Activated CD4-positive, CD25-positive, alpha-beta regulatory T cell treated with anti-CD3 and anti-CD28 coated beads, Interleukin-2, amount 50 U/mL, for 24 hours (primary cell): ENCODE data around the gene PROP1.
"Not testable (repeated sequence)": the region's sequence is repeated elsewhere in the genome, so short reads cannot be mapped to it uniquely, and the experiment has no call there.

Source experiments
- ATAC-seq, 2 donors: fragments of 150-1000 bp; cut with Tn5 transposase; one replicate each; pipeline ENCODE4 v1.10.0; 2021; ENCODE audit warnings: mild to moderate bottlenecking in 1 of 2, moderate library complexity in 1 of 2

PROP1 gene

DNA sequence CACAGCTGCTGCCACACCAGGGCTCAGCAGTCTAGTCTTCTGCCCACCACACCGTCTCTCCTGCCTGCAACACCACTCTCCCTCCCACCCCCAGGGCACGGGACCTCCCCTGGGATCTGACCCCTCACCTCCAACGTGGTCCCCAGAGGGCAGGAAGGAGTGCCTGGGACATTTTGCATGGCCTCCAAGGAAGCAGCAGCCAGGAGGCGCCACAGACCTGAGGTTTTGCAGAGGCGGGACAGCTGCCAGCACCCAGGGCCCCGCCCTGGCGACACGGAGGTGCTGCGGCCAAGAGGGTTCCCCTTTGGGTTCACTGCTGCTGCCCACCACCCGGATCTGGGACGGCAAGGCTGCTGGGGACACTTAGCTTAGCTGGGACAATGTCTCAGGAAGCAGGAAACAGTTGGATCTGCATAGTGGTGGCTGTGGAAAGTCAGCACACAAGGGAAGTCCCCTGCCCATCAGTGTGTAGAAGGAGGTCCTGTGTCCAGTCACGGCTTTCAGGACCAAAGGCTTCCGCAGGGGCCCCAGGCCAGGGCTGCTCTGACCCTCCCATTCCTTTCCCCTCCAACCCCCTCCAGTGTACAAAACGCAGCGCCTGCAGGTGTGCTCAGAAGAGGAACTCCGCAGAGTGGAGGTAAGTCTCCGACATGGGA lies 13.8 kb downstream of the PROP1 start:
- ATAC-seq = no peak

DNA sequence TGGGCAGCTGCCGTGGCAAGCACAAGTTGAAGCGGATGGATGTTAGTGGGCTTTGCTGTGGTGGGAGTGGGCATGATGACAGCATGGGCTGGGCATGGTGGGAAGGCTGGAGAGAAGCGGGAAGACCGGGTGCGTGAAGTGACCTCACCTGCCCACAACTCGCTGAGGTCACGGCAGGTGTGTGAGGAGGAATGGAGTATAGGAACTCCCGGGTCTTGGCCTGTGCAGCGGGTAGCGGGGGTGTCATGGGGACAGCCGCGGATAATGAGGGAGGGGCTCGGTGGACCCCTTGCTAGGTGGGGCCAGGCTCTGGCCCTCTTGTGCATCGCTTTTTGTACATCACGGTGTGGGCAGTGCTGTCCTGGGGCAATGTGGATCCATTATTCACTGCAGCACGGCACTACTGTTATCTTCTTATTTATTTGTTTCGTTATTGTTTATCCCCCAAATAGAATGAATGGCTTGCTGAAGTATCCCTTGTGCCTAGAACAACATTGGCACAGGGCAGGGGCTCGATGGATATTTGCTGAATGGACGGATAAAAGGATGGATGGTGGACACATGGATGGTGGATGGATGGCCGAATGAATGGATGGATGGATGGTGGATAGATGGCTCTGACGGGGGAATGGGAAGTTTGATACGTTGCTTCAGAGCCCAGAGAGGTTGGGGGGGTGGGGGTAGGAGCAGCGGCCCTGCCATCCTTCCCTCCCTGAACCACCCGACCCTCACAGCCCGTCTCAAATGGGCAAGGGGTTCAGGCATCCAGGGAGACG lies 14.6 kb downstream of the PROP1 start:
- ATAC-seq = no peak

DNA sequence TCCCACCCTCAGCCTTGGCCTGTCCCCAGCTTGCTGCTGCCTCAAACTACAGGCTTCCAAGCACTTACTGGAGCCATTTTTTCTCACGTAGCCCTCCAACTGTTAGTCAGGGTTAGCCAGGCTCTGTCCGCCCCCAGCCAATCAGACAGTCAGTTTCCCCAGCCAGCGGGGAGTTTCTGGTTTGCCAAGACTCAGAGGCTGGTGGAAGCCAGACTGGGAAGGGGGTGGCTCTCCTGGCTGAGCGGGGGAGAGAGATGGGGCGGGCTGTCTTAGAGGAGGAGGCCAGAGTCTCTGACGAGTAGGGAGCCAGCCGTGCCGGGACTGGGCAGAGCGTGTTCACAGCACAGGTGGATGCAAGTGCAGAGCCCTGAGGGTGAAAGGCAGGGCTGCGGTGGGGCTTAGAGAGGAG lies 15.3 kb downstream of the PROP1 start:
- no peak for ATAC-seq

DNA sequence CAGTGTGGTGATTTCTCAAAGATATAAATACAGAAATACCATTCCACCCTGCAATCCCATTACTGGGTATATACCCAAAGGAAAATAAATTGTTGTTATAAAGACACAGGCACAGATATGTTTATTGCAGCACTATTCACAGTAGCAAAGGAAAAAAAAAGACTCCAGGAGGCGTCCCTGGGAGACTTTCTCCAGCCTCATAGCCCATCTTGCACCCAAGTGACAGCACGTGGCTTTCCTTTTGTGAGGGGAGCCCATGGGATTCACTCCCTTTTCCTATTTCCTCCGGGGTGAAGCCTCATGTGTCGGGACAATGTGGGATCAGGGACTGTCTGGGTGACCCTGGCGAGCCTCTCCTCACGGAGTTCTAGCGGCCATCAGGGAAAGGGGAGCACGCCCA lies 18.4 kb downstream of the PROP1 start:
- not testable (repeated sequence) for ATAC-seq

DNA sequence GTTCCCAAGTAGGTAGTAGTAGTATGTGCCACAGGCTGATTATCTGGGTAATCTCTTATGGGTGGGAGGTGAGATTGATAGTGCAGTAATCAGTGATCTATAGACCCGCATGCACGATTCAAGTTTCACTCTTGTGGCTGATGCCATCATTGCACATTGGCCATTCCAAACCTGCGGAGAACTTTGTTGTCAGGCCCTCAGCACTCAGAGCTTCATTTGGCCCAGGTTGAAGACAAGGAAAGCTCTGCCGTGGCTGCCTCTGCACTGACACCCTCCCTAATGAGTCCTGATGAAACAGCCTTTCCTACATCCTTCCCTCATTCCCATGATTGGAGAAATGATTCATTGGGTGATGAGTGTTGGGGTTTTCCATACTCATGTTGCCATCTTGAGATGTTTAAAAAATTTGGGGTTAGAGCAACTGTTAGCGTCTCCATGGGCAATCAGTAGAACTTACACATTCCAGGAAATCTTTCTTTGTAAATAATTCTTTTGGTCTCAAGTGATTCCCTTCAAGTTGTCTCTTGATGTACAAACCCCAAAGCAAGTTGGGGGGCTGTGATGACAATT lies 22.9 kb downstream of the PROP1 start:
- ATAC-seq = no peak

DNA sequence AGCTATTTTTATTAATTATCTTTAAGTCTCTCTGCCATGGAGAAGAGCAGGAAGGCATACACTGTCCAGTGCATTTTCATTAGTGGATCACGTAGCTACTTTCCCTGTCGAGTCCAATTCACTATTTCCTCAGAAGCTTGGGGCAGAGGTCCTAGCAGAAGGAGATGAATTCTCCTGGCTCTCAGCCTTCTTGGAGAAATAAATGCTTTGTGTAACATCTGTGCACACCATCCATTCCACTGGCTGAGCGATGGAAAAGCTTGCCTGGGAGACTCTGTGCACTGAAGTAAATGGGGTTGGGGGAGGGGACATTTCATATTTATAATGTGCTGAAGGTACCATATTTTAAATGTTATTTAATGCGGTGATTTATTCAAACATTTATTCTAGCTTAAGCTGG lies 23.4 kb downstream of the PROP1 start:
- ATAC-seq = no peak

DNA sequence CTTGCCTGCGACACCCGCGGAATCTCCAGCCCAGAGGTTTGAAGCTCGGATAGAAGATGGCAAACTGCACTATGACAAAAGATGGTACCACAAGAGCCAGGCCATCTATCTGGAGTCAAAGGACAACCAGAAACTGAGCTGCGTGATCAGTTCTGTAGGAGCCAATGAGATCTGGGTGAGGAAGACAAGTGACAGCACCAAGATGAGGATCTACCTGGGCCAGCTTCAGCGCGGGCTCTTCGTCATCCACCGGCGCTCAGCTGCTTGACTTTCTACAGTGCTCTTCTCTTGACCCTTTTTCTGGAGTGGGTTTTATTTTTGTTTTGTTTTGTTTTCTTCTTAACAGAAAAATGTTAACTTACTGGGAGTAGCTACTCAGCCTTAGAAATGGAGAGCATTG lies 24.0 kb downstream of the PROP1 start:
- not testable (repeated sequence) for ATAC-seq

DNA sequence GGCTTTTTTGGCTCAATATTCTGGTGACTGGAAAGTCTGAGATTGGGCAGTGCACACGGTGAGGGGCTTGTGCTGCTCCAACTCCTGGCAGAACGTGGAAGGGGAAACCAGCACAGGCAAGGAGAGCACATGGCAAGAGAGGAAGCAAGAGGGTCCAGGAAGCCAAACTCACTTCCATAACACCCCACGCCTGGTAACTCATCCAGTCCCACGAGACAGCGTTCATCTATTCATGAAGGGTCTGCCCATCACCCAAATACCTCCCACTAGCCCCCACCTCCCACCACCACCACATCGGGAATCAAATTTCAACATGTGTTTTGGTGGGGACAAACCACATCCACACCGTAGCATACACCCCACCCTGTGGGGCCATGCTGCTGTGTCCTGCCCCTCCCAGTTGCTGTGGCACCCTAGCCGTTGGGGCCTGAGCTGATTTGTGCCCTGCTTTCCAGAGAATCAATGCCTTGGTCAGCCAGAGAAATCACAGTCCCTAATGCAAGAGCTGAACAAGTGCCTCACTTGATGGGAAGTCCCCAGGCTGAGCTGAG lies 27.3 kb downstream of the PROP1 start:
- ATAC-seq = no peak

DNA sequence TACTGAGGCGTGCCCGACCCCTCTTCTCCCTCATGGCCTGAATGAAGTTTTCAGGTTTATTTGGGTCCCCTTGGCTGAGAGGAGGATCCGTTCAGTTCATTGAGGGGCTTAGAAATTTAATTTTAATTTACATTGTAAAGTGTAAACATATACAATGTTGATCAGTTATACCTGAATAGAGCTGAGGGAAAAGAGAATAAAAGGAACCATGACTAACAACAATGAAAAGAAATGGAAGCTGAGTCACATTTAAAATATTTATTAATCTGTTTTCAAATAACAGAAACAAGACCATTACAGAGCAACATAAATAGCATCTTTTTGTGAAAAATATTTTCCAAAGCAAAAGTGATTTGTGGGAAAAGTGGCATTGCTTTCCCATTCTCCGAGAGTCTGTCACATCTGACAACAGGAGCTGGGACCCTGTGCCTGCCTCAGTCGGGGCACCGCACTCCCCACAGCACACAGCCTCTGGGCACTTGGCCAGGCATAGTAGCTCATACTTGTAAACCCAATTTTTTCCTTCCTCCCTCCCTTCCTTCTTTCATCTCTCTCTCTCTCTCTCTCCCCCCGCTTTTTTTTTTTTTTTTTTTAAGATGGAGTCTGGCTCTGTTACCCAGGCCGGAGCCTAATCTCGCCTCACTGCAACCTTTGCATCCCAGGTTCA lies 28.7 kb downstream of the PROP1 start:
- no peak for ATAC-seq

DNA sequence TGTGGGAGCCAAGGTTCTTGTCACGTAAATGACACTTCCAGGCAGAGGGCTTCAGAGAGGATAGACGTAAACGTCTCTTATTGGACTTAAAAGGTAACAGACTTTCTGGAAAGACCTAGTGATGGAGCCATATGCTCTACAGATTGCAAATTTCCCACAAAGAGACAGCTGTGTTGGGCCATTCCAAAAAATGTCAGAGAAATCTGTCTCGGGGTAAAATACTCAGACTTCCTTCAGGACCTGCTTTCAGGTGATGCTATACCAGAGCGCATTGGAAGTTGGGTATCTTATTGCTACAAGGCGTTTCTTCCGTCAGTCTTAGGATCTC lies 29.2 kb downstream of the PROP1 start:
- no peak for ATAC-seq

DNA sequence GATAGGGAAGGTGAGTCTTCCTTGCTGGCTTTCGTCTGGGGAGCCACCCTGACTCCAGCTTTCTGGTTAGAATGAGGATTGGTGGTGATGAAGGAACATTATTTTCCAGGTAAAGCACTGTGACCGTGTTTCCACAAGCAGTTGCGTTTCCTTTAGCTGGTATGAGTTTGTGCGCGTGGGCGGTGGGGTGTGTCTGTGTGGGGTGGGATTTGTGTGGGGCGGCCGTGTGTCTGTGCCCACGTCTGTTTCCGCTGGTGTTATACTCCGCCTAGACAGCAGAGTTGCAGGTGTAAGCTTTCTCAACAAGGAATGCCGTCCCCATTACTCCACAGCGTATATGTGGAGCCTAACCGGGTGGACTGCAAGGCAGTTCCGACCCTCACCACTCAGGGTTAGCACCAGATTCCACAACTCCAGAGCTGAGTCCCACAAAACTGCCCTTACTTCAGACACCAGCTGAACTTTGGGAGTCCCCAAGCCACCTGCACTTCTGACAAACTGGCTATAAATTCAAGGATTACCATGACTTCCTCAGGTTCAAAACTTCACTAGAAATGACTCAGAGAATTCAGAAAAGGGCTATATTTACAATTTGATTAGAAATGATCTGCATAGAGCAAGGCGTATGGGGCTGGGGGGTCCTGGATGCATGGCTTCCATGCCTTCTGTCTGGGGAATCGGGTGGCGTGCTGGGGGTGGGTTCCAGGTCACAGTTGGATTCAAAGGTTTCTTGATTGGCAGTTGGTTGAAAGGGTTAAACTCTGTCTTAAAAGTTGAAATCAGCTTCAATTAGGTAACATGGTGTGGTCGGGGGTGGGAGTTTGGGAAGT lies 29.8 kb downstream of the PROP1 start:
- no peak for ATAC-seq

DNA sequence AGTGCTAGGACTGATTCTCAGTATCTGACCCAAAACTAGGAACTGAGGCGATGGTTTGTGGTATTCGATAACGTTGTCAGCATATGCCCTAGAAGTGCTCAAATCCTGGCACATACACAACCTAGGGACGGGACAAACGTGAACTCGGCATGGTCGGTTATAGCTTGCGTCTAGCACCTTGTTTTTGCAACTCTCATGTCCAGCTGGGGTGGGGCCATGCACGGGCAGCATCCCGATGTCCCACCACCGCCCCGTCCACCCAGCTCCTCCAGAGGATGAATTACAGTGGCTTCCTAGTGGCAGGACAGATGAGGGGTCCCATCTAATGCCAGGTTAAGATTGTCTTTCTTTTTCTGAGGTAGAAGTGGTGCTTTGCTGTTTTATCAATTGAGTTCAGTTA lies 31.6 kb downstream of the PROP1 start:
- ATAC-seq = no peak

DNA sequence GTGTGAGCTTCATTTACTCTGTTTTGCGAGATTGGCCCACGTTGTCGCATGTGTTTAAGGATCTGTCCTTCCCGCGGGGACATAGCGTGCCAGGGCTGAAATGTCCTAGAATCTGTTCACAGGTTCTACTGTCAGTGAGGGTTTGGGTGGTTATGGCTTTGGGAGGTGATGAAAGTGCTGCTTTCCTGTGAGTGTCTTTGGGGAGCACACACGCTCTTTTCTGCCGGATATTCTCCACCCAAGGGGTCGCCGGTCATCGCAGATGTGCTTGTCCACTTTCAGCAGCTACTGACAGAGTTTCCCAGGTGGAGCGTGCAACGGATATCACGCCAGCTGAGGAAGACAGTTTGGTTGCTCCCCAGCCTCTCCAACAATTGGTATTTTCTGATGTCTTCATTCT lies 32.1 kb downstream of the PROP1 start:
- ATAC-seq = no peak

DNA sequence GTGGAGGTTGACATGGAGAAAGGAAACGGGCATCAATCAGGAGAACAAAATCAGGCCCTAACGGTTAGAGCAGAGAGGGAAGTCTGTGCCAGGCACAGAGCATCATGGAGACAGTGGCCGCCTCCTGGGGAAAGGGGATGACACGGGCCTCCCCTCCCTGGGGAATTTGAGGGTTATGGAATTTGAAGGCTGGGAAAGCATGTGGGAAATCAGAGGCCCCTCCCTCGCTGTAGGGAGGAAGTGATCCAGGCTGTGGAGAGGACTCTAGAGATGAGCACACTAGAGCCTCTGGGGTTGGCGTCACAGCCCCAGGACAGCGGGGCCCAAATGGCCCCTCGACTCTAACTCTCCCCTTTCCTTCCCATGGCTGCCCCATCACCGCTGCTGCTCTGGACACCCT lies 36.7 kb downstream of the PROP1 start:
- ATAC-seq = no peak

DNA sequence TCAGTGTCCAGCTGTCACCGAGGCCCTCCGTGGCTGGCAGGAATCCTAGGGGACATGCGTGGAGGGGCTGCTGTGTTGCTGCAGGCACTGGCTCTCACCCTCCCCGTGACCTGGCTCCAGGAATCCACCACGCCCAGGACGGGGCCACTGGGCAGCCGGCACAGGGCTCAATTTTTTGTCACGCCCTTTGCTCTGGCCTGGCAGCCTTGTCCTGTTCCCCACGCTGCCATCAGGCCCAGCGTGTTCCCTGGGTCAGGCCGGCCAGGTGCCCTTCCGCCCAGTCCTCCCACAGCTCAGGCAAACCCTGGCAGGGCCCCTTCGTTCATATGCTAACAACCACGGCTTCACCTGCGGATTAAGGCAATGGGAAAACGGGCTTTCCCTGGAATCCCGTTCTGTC lies 37.3 kb downstream of the PROP1 start:
- no peak for ATAC-seq

DNA sequence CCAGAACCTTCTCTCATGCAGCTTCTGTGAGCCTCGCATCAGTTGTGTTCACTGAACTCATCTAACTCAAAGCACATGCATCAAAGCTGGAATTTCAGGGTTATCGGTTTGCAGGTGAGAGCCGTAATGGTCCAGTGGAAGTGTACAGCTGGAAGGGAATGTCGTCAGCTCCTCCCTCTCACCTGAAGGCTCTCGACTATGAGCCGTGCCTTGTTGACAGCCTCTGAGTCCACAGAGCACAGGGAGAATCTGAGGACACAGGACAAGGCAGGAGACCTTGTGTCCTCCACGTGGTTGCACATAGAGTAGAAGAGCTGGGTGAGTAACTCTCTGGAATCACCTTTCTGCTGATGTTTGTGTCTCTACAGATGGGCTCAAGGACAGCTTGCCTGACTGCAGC lies 38.8 kb downstream of the PROP1 start:
- no peak for ATAC-seq

DNA sequence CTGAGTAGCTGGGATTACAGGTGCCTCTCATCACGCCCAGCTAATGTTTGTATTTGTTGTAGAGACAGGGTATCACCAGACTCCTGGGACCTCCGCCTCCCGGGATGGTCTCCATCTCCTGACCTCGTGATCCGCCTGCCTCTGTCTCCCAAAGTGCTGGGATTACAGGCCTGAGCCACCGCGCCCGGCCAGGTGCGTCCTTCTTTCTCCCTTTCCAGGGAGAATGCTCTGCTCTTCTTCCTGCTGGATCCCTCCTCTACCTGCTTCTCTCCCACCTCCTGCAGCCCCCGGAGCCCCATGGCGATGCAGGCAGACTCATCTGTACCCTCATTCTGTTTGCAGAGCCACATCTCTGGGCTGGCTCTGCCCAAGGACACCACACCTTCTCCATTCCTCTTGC lies 42.9 kb downstream of the PROP1 start:
- not testable (repeated sequence) for ATAC-seq

DNA sequence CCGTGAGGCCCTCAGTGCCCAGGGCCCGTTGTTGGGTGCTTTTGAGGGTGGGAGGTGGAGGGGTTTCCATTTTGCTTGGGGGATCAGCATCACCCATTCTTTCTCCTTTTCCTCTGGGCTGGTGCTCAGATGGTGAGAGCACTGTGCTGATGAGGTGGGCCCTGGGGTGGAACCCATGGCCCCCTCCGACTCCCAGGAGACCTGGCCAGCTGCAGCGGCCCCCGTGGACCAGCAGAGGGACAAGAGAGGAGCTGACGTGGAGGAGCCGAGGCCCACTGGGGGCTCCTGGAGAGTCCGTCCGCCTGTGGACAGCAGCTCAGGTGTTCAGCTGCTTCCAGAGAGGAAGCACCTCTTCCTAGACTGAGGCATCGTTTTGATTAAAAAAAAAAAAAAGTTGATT lies 46.4 kb downstream of the PROP1 start:
- ATAC-seq = not testable (repeated sequence)

DNA sequence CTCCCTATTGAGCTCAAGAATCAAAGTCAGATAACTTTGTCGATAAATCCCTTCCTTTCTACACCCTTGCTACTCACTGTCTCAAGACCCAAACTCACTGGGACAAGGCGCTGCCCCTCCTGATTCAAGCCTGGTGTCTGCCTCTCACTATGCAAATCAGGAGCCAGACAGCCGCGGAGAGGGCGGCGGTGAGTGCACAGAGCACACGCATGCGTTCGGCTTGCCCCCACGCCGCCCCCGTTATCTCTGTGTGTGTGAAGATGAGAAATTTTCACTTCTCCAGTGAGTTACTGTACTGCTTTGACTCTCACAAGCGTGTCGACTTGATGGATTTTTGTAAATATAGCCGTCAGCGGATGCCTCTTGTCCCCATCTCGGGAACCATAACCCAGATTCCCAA lies 47.0 kb downstream of the PROP1 start:
- not testable (repeated sequence) for ATAC-seq

DNA sequence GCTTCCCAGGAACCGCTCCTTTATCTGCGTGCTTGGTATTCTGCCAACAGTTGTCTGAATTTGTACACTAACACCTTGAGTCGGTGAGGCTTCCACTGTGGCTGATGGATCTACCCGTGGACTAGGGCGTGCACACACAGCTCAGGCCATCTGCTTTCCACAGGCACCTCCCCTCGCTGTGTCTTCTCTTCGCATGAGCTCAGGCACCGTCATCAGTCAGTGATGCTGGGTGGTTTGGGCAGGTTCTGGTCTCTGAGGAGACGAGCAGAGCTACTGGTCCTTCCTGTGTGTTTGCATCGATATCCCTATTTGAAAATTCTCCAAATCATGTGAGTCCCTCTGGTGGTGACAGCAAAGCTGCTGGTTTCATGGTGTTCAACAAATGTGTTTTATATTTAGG lies 48.1 kb downstream of the PROP1 start:
- ATAC-seq = not testable (repeated sequence)

DNA sequence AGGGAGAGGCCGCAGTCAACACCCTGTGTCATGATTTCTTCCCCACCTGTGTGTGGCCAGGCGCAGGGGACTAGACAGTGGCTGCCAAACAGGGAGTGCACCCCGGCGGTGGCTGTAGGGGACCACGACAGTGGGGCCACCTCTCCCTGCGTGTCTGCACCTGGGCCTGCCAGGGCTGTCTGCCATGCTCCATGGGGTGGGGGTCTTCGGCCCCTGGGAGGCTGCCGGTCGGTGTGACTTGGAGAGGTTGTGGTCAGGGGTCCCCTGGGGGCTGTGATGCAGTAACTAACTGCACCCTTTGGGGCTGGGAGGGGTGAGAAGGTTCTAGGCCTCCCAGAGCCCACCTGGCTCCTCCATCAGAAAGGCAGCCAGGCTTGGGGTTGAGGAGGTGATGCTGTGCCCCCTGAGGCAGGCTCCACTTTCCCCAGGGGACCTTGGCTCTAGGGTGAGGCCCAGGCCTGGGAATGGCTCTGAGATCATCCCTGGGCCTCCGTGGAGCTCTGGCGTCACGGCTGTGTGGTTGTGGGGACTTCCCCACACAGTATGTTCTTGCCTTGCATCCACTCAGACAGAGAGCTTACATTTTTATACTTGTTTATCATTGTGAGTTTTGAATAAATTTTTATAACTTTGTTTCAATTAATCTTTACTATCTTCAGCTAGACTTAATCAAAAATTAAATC lies 50.3 kb downstream of the PROP1 start:
- peak; percentile 57 to 67 for ATAC-seq

DNA sequence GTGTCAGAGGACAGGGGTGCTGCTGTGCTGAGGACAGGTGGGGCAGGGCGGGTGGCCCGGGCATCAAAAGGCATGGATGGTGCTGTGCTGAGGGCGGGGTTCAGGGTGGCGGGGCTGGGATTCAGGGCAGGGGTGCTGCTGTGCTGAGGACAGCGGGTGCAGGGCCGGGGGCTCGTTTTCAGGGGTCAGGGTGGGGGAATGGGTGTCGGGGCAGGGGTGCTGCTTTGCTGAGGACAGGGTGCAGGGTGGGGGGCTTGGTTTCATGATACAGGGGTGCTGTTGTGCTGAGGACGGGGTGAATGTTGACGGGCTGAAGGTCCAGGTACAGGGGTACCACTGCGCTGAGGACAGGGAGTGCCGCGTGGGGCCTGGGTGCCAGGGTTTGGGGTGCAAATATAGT lies 50.9 kb downstream of the PROP1 start:
- ATAC-seq = not testable (repeated sequence)
